C4-2B (cell line): ENCODE results near the gene SEC22C.

Source experiments
- CTCF ChIP-seq: fragments of 450-650 bp; conservative IDR thresholded peaks from 2 replicates; pipeline ENCODE4 v1.5.1; 2017; ENCODE audit warnings: mild to moderate bottlenecking
- ZFX ChIP-seq: fragments of 450-650 bp; IDR thresholded peaks from 2 replicates; pipeline ENCODE4 v1.6.1; 2017

DNA sequence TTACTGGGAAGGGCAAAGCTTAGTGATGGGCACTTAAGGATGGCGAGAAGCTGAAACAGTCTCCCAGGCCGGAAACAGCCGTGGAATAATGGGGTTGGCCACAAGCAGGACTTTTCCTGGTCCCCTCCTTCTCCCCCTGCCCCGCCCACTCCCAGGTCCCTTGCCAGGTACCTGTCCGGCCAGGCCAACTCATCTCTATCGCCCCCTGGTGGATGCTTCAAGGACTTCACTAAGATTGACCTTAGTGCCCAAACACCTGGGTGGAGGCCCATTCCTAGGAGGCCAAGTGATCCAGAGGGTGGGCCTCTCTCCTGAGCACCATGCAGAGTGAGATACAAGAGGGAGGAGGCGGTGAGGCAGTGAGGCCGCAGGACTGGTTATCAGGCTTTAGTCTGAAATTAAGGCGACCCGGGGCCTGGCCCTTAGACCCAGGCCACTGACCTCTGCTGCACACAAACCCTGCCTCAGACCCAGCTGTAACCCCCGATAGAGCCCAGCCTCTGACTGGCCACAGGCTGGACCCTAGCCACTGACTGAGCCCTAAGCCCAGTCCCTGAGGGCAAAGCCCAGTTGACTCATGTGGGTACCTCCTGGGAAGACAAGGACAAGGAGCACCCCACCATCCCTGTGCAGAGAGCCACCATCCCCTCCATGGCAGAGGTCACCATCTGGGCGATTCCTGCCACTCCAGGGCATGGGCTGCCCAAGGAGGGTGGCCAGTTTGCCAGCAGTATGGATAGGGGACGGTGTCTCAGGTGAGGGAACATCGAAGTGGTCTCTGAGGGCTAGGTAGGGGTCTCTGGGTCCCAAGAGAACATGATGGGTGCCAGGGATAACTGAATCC lies 41.7 kb downstream of the SEC22C start:
- TF ChIP-seq CTCF (peak; percentile 84), ZFX (no peak)
